Measurements from ENCODE around the gene SRXN1.

SRXN1 gene

GRCh38 chr20:637559-637958, 15.4 kb downstream of the SRXN1 start:
- TF ChIP-seq CTCF (IDR thresholded peaks at IDR 0.05): no peak
- intact Hi-C loops (cut with DNase I; ENCODE audit: low total_unique reads): no loop called here
- Histone ChIP-seq H3K27ac (no peak overlapping the region), H3K27me3 (peaks cover 0 to 47% of the 10 kb centered on the region in 2 donors), H3K4me3 (no peak overlapping the region), H3K4me1 (peaks cover 0 to 4% (median 4%) of the 10 kb centered on the region in 4 donors), H3K9me3 (no peaks in the 10 kb centered on the region), H3K36me3 (no peaks in the 10 kb centered on the region)
- DNase-seq: no peak

GRCh38 chr20:635893-636338, 17.1 kb downstream of the SRXN1 start:
- DNase-seq: no peak
- intact Hi-C loops (cut with DNase I; ENCODE audit: low total_unique reads): no loop called here
- Histone ChIP-seq H3K4me3 (no peak overlapping the region), H3K9me3 (no peaks in the 10 kb centered on the region), H3K27ac (no peak overlapping the region), H3K27me3 (peaks cover 0 to 37% of the 10 kb centered on the region in 2 donors), H3K4me1 (no peaks in the 10 kb centered on the region), H3K36me3 (no peaks in the 10 kb centered on the region)
- no peak for TF ChIP-seq CTCF (IDR thresholded peaks at IDR 0.05)

- no peak for DNase-seq
- no peaks in the 10 kb centered on the region for H3K36me3 ChIP-seq
- H3K27ac ChIP-seq: no peak overlapping the region
- H3K4me3 ChIP-seq: no peak overlapping the region
- intact Hi-C loops (cut with DNase I; ENCODE audit: low total_unique reads): no loop called here
- TF ChIP-seq CTCF (IDR thresholded peaks at IDR 0.05): no peak
- no peaks in the 10 kb centered on the region for H3K9me3 ChIP-seq
- H3K27me3 ChIP-seq: peaks cover 0 to 31% of the 10 kb centered on the region in 2 donors
- no peaks in the 10 kb centered on the region for H3K4me1 ChIP-seq
Observed at GRCh38 chr20:635028-635892, 17.7 kb downstream of the SRXN1 start.

- intact Hi-C loops (cut with DNase I; ENCODE audit: low total_unique reads): no loop called here
- Histone ChIP-seq H3K27me3 (peaks cover 0 to 28% of the 10 kb centered on the region in 2 donors), H3K9me3 (no peaks in the 10 kb centered on the region), H3K27ac (no peak overlapping the region), H3K36me3 (no peaks in the 10 kb centered on the region), H3K4me3 (no peak overlapping the region), H3K4me1 (no peaks in the 10 kb centered on the region)
- TF ChIP-seq CTCF (IDR thresholded peaks at IDR 0.05): no peak
- no peak for DNase-seq
Observed at GRCh38 chr20:634148-634925, 18.7 kb downstream of the SRXN1 start.

GRCh38 chr20:631101-631500, 21.9 kb downstream of the SRXN1 start:
- no peaks in the 10 kb centered on the region for H3K4me1 ChIP-seq

More at GRCh38 chr20:631101-631500, 21.9 kb downstream of the SRXN1 start:
- peaks cover 0 to 30% of the 10 kb centered on the region in 2 donors for H3K27me3 ChIP-seq
- intact Hi-C loops (cut with DNase I; ENCODE audit: low total_unique reads): no loop called here
- H3K4me3 ChIP-seq: no peak overlapping the region
- DNase-seq: no peak
- no peak overlapping the region for H3K27ac ChIP-seq
- TF ChIP-seq CTCF (IDR thresholded peaks at IDR 0.05): no peak
- no peaks in the 10 kb centered on the region for H3K36me3 ChIP-seq
- H3K9me3 ChIP-seq: no peaks in the 10 kb centered on the region

All from tibial artery (tissue), 4 donors.